HG03460 (cell line): Measurements from ENCODE around the gene FAM228A.
"Not testable (repeated sequence)": the region's sequence is repeated elsewhere in the genome, so short reads cannot be mapped to it uniquely, and the experiment has no call there.

ENCODE experiments used
- ATAC-seq: cut with Tn5 transposase; IDR thresholded peaks from one replicate; pipeline ENCODE4 v1.9.1; 2021; ENCODE audit not compliant: unreplicated experiment

The FAM228A gene

DNA sequence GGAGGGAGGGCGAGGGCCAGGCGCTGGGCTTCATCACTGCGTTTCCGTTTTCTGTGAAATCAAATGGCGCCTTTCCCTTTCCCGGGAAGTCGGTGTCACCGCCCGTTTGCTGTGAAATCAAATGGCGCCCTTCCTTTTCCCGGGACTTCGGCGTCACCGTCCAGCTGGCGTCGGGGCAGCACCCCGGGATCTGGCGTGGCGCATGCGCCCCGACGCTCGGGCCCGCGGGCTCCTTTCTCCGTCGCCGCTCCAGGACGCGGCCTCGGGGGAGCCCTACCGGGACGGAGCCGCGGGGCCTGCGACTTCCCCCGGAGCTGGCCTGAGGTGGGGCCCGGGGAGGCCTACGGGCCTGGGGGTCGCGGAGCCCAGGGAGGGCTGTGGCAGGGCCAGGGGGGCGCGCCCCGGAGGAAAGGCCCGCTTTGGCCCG lies at the start of gene FAM228A:
Gene FAM228A, plus strand, starts transcription at position 203 of the 427 bp plus-strand sequence. CDS start 428 bp downstream, outside the sequence.
- no peak for ATAC-seq

DNA sequence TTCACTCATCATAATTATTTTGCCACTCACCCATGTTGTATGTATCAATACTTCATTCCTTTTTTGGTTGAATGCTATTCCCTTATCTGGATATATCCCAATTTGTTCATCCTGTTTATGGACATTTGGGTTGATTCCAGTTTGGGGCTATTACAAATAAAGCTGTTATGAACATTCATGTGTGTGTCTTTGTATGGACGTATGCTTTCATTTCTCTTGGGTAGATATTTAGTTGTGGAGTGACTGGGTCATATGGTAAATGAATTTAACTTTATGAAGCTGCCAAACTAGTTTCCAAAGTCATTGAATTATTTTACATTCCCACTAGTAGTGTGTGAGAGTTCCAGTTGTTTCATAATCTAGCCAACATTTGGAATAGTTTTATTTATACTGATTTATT lies 48.9 kb upstream of the FAM228A start:
- no peak for ATAC-seq

DNA sequence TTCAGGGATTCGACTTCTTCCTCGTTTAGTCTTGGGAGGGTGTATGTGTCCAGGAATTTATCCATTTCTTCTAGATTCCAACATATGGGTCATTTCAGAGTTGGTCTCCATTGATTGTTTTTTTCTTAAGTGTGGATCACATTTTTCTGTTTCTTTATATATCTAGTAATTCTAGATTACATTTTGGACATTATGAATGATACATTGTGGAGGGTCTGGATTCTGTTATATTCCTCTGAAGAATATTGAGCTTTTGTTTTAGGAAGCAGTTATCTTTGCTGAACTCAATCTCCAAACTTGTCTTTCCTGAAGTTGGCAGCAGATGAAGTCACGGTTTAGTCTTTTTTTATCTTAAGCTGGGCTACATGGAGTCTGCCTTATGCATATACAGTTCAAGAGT lies 42.3 kb upstream of the FAM228A start:
- ATAC-seq = no peak

- not testable (repeated sequence) for ATAC-seq
These were observed 34.5 kb upstream of the FAM228A start for GRCh38 chr2:24140305-24140704.

DNA sequence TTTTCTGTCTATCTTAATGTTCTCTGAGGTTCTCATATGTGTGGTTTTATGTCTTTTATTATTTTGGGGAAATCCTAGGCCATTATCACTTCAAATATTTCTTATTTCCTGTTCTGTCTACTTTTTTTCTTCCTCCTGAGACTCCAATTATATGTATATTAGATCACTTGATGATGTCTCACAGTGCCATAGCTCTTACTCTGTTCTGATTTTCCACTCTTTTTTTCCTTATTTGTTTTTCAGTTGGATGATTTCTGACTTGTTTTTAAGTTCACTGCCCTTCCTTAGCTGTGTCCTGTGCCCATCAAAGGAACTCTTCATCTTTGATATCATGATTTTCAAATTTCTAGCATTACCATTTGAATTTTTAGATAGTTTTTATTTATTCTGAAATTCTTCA lies 27.5 kb upstream of the FAM228A start:
- ATAC-seq = no peak

DNA sequence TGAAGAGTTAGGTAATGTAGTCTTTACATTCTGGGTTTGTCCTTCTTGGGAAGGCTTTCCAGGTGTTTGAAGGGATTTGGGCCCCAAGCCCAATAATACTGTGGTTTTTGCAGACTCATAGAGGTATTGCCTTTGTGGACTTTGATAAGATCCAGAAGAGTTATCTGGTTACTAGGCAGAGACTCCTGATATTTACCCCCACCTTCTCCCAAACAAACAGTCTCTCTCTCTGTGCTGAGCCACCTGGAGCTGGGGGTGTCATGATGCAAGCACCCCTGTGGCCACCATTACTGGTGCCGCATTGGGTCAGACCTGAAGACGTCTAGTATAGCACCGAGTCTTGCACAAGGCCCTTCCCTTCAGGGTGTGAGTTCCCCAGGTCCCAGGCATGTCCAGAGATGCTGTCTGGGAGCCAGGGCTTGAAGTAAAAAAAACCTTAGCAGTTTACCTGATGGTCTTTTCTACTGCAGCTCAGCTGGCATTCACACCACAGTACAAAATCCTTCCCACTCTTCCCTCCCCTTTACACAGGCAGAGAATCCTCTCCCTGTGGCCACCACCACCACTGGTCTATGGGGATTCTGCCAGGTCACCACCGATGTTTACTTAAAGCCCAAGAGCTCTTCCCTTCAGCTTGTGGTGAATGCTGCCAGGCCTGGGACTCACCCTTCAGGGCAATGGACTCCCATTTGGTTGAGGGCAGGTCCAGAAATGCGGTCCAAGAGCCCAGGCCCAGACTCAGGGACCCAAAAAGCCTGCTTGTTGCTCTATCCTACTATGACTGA lies 22.2 kb upstream of the FAM228A start:
- ATAC-seq = no peak

DNA sequence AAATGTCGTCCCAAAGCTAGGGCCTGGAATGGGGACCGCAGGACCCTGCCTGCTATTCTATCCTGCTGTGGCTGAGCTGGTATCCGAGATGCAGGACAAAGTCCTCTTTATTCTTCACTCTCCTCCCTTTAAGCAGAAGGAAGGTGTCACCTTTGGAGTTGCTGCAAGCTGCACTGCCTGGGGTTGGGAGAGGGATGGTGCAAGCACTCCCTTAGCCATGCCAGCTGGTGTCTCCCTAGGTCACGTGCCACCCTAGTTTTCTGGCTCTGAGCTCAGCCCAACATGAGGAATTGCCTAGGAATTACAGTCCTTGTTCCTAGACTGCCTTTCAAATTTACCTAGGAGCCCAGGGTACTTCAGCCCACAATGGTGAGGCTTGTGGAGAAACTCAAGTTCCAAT lies 21.4 kb upstream of the FAM228A start:
- ATAC-seq = no peak

GRCh38 chr2:24158131-24158530 lies 16.7 kb upstream of the FAM228A start:
- no peak for ATAC-seq

GRCh38 chr2:24159708-24160107 lies 15.1 kb upstream of the FAM228A start:
- no peak for ATAC-seq

GRCh38 chr2:24160761-24161160 lies 14.1 kb upstream of the FAM228A start:
- ATAC-seq = no peak

- ATAC-seq = no peak
These were observed 12.4 kb upstream of the FAM228A start for GRCh38 chr2:24162494-24162893.

- ATAC-seq = no peak
These were observed 11.7 kb upstream of the FAM228A start for GRCh38 chr2:24163186-24163585.

DNA sequence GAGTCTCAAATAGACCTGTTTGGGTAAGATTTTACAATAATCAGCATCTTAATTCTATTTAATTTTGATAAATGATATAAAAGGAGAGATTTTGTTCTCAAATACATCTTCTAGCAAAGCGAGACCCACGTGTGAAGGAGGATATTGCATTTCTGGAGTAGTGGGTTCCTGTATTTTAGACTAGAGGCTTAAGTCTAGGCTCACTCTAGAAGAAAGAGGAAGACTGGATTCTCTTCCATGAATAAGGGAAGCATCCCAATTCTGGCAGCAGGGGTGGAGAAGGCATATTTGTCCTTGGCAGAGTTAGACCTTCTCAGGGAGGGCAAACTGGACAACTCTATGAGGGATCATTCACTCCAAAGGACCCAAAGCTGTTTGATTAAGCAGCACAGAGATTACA lies 11.3 kb upstream of the FAM228A start:
- no peak for ATAC-seq

DNA sequence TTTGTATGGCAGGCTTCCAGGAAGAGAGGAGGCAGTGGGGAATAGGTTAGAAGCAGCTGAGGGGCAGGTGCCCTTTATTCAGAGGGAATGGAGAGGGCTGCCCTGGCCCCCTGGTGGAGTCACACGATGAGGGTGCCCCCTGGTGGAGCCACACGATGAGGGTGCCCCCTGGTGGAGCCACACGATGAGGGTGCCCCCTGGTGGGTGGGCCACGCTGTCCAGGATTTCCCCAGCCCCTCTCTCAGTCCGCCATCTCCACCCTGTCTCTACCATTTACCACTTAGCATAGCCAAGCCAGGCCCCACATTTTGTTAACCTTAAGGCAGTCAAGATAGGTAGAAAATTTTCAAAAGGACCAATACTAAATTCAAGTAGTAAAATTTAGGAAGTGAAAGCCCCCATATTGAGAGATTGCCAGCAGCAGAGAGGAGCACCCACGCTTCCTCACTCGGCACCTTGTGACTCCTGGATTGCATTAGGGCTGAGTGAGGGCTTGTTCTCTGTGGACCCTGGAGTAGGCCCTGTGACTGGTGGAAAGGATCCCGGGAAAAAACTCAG lies 10.4 kb upstream of the FAM228A start:
- peak; percentile 50 for ATAC-seq

GRCh38 chr2:24169023-24169422 lies 5.8 kb upstream of the FAM228A start:
- no peak for ATAC-seq

DNA sequence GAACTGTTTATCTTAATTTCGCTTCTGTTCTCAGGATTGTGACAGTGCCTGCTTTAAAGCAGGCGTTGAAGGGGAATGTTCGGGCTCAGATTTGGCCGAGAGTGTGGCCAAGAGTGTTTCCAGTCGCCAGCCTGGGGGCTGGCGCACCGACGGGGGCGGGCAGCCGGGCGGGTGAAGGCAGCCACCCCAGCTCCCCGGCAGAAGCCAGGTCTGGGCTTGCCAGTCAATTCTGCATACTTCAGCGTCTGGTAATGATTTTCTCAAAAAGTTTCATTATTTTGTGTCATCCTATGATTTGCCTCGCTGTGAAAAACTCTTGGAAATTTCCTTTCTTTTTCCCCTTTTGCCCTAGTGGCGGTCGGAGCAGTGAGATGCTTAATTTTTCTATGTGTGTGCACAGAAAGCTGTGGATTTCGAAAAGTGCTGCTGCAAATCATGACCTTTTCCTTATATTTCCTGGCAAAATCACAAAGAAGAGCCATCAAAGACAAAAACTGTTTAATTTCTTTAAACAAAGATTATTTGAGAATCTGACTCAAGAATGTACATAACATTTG lies 856 bp downstream of the FAM228A start:
- ATAC-seq = no peak

GRCh38 chr2:24176326-24176725 lies 1.5 kb downstream of the FAM228A start:
- ATAC-seq = no peak

DNA sequence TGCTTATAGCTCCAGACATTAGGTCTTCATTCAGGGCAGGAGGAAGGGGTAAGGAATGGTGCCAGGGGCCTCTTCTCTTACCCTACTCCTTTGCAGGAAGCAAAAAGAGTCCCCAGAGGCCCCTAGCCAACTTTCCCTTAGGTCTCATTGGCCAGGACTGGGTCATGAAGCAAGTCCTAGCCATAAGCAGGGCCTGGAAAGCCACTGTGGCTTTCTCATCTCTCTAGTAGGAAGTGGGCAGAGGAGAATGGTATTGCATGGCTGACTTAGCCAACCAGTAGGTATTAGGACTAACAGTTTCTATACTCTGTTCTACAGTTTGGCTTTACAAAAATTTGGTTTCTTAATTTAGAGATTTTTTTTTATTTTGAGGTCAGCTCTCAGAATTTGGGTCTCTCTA lies 4.8 kb downstream of the FAM228A start:
- ATAC-seq = no peak

DNA sequence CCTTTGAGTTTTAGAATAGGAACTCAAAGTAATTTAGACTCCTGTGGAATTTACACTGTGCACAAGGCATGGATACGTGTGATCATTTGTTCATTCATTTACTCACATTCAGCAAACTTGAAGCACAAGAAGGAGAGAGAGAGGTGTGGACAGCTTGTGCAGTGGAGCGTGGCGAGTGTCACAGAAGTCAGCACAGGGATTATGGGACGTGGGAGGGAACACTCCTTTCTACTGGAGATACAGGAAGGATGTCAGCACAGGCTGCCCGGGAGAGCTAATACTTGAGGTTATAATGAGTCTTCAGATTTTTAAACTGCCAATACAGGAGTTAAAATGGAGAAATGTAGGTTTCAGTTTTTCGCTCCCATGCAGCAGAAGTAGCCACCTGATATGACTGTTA lies 7.0 kb downstream of the FAM228A start:
- no peak for ATAC-seq

GRCh38 chr2:24182507-24182906 lies 7.7 kb downstream of the FAM228A start:
- no peak for ATAC-seq

- no peak for ATAC-seq
These were observed 8.7 kb downstream of the FAM228A start for GRCh38 chr2:24183366-24184069.

- ATAC-seq = no peak
These were observed 14.7 kb downstream of the FAM228A start for GRCh38 chr2:24189551-24189950.
